Activated naive CD4-positive, alpha-beta T cell (primary cell): ENCODE data around the gene ALPI.
"Not testable (repeated sequence)": the region's sequence is repeated elsewhere in the genome, so short reads cannot be mapped to it uniquely, and the experiment has no call there.

ENCODE experiments used
- DNase-seq, 4 experiments: peaks; one replicate each; lab custom pipeline; 2025; lab: John Stamatoyannopoulos, UW

The ALPI gene

DNA sequence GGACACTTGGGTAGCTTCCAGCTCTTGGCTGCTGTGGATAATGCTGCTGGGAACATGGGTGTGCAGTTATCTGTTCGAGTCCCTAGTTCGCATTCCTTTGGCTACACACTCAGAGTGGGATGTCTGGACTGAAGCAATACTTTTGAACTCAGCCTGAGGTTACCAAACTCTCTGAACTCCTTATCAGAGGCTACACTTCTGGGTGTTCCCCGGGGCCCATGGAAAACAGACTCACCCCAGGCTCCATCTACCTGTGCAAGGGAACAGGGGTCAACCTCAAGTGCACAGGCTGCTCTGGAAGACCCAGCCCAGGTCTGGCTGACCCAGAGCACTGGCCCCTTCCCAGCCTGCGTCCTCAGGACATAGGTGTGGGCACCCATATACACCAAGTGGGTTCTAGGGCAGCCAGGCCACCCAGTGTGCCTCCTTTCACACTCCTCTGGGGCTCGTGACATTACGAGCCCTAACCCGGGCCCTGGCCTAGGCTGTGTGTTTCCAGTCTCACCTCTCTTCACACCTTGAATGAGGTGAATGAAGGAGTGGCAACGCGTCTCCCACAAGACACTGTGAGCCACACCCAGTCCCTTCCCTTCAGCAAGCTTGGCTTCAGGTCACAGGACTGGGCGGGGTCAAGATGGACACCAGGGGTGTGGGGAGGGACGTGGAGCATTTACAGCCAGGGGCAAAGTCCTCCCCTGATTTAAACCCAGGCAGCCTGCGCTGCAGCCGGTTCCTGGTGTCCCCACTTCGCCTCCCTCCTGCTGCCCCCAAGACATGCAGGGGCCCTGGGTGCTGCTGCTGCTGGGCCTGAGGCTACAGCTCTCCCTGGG is at the start of gene ALPI:
ALPI (plus strand) TSS at position 728 of the 830 bp plus-strand sequence; CDS start at position 775, 47 bp downstream.
- no peak for DNase-seq

DNA sequence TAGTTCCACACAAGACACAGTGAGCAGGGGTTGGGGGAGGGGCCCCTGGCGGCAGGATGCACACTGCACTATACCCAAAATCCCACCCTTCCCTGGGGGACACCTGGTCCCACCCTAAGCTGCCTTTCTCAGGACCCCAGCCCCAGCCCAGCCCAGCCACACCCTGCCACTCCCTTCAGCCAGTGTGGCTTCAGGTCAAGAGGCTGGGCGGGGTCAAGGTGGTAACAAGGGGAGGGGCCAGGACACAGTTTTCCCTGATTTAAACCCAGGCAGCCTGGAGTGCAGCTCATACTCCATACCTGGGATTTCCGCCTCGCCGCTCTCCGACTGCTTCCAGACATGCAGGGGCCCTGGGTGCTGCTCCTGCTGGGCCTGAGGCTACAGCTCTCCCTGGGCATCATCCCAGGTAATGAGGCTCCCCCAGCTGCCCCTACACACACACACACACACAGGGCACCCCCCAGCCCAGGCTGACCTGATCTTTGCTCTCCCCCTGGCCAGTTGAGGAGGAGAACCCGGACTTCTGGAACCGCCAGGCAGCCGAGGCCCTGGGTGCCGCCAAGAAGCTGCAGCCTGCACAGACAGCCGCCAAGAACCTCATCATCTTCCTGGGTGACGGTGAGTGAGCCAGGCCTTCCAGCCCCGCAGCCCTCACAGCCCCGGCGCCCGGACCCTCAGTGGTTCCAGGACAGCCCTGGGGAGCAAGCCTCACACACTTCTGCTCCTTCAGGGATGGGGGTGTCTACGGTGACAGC is 49.2 kb upstream of the ALPI start, which contains the start of gene ALPG:
ALPG (plus strand) TSS at position 289 of the 755 bp plus-strand sequence; CDS start at position 340, 51 bp downstream.
- no peak for DNase-seq

DNA sequence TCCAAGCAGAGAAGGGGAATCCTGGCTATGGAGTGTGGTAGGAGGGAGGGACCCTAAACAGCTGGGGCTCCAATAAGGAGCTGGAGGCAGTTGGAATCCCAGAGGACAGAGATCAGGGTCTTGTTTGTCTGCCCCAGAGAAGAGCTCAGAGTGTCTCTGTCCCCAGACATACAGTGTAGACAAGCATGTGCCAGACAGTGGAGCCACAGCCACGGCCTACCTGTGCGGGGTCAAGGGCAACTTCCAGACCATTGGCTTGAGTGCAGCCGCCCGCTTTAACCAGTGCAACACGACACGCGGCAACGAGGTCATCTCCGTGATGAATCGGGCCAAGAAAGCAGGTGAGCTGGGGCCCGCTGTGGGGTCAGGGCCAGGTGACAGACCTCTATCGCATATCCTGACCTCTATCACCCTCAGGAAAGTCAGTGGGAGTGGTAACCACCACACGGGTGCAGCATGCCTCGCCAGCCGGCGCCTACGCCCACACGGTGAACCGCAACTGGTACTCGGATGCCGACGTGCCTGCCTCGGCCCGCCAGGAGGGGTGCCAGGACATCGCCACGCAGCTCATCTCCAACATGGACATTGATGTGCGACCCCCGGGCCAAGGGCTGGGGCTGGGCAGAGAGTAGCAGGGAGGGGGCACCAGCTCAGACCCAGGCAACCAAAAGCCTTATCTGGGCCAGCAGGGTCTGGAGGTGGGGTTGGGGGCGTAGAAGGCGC is 48.4 kb upstream of the ALPI start:
- not testable (repeated sequence) for DNase-seq

- not testable (repeated sequence) for DNase-seq
Observed at GRCh38 chr2:232408269-232408668, 47.7 kb upstream of the ALPI start.

- DNase-seq = not testable (repeated sequence)
Observed at GRCh38 chr2:232409617-232410016, 46.3 kb upstream of the ALPI start.

DNA sequence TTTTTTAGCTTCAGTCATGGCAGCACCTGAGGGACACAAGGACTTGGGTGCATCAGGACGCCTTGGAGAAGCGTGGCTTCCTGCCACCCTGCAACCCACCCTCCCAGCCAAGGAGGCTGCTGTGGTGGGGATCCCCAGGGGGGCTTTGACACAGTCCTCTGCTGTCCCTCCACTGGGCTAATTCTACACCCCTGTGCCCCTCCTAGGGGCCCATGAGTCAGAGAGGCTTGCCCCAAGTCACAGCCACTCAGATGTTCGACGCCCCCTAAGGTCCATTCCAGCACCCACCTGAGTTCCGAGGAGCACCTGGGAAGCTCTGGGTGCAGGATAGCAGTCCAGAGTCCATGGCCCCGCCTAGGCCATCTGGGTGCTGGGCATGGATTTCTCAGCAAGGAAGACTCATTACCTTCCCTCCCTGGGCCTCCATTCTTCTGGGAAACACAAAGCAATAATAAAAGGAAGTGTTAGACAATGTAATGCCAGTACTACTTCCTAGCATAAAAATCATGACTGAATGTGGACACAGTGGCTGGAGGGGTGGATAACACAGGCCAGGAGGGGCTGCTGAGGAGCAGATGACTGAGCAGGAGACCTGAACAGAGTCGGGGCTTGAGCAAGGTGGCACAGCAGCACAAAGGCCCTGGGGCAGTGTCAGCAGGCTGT is 45.6 kb upstream of the ALPI start:
- no peak for DNase-seq

DNA sequence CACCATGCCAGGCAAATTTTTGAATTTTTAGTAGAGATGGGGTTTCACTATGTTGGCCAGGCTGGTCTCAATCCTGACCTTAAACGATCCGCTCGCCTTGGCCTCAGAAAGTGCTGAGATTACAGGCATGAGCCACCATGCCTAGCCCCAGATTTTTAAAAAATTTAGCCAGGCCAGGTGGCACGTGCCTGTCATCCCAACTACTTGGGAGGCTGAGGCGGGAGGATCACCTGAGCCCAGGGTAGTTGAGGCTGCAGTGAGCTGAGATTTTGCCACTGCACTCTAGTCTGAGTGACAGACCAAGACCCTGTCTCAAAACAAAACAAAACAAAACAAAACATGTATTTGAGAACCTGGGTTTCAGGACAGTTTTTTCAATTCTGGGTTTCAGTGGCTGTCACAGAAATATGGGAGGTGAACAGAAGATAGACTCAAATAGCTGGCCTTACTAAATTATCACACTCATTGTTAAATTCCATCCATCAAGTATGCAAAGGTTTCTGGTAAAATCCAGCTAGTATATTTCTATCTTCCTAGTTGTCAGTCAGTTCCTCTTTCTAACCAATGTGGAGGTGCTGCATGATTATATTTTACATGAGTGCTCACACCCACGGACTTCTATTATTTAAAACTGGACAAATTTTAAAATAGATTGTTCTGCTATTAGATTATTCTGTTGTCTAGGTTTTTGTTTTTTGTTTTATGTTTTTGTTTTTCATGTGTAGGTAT is 43.9 kb upstream of the ALPI start:
- no peak for DNase-seq

DNA sequence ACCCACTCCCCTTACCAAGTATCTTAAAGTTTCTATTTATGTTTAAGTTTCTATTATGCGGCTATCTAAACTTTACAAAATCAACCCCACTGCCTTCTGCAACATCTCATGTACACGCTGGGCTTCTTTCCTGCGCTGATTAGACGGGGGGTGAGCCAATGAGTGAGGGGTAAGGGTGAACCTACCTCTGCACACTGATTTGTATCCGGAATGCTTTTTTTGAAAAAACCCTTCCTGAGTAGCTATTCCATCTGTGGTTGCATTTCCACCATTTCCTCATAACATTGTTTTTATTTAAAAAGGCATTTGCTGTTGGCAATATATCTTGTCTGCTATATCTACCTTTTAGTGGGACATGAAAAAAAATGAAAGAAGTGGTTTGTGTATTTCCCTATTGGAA is 43.0 kb upstream of the ALPI start:
- no peak for DNase-seq

DNA sequence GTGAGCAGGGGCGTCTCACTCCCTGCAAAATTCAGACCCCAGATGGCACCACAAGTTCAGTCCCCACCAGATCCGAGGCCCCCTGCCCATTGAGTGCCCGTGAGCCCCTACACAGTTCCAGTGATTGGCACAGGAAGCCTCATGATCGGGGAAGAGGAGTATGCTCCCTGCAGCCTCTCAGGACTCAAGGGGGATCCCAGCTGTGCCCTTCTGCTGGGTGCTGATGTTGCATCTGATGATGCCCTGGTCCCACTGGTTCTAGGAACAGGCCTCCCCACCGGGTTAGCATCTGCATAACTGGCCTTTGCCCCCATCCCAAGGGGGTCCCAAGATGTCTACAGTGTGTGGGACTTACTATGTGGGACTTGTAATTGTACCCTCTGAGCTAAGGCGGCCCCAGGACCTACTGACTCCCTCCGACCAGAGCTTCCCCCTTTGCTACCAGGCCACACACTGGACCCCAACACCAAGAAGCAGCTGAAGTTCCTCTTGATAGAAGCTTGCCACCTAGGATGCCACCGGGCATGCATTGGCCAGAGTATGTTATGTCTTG is 40.7 kb upstream of the ALPI start:
- DNase-seq = no peak

DNA sequence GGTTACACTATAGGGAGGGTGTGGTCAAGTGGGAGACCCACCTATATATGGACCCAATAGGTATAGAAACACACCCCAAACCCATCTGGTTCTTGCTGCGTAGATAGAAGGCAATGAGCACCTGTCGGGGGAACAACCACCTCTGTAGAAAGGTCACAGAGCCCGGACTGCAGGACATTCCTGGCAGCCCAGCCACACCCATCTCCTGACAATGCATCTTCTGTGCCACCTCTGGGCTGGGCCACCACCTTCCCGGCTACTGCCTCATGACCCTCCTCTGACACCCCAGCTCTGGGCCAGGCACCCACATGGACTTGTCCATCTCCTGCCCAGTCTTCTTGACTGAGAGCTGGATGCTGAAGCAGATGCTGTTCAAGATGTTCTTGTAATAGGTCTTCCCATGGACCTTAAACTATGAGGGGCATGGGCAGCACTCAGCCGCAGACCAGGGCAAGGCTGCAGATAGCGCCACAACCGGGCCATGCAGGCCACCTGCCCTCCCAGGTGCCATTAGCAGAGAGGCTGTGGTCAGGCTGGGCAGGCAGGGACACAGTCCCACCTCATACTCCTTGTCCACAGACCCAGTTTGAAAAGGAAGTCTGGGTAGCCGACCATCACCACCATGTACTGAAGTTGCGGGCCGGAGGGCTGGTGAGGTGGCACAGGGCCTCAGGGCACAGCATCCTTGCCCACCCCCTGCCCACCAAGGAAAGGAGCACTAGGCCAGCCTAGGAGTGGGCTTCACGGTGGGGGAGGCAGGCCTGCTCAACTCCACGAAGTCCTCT is 40.0 kb upstream of the ALPI start:
- no peak for DNase-seq

DNA sequence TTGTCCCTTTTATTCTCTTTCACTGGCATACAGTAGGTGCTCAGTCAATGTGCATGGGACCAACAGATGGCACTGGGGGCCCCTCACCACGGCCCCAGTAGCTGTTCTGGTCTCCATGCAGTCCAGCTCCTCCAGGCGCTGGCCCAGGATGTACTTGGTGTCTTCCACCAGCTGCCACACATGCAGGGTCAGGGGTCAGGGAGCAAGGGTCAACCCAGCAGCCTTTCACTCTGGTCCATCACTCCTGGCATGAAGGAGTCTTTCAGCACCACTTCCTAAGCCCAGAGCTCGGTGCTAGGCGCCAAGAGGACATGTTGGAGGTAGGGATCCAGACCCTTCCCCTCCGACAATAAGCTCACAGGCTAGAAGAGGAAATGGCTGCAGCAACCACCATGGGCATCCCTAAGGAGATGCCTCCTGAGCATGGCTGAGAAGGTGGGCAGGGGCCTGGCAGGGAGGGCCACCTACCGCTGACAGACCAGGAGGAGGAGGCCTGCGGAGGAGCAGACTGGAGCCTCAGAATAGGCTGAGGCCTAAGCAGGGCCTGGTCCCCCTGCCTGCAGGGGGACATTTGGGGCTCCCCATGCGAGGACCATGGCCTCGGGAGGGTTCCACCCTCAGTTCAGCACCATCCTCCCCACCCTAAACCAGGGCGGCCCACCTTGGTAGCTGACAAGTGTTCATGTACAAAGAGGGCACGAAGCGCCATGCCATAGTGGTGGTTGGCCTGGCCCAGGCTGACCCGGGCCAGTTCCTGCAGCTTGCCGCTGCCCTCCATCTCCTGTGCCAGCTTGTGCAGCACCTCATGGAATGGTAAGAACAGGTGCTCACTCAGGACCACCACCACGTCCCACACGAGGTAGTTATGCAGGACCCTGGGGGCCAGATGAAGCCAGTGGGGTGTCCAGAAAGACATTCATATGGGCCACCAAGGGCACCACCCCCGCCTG is 39.2 kb upstream of the ALPI start:
- DNase-seq = no peak

GRCh38 chr2:232417489-232417888 is 38.5 kb upstream of the ALPI start:
- no peak for DNase-seq

GRCh38 chr2:232418056-232418455 is 37.9 kb upstream of the ALPI start:
- no peak for DNase-seq

GRCh38 chr2:232418466-232419244 is 37.3 kb upstream of the ALPI start:
- DNase-seq = no peak

DNA sequence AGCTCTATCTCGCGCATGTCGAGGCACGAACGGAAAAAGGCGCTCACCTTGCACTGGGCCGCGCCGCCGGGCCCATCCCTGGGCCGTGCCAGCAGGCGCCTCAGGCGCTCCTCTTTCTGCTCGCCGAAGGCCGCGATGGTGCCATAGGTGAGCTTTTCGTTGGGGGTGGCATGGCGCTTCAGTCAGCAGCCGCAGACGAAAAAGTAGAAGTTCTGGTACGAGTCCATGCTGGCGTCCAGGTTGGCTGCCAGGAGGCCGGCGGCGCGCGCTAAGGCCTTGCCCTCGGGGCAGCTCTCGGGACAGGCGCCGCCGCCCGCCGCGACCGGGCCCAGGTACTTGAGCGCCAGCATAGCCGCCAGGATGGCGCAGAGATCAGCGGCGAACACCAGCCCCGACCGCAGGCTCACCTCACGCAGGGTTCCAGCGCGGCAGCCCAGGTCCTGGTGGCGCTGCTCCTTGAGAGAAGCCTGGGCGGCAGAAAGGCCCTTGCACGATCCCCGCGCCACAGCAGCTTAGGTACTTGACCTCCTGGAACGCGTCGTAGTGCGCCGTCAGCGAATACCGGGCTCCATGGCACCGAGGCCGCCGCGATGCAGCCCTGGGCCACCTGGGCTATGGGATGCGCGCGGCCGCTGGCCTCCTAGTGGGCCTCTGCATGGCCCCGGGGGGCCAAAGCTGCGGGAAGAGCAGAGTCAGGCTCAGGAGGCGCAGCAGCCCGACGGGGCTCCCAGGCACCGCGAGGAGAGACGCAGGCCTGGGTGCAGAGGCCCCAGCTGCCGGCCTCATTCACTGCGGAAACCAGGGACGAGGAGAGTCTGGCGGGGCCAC is 36.5 kb upstream of the ALPI start:
- no peak for DNase-seq

DNA sequence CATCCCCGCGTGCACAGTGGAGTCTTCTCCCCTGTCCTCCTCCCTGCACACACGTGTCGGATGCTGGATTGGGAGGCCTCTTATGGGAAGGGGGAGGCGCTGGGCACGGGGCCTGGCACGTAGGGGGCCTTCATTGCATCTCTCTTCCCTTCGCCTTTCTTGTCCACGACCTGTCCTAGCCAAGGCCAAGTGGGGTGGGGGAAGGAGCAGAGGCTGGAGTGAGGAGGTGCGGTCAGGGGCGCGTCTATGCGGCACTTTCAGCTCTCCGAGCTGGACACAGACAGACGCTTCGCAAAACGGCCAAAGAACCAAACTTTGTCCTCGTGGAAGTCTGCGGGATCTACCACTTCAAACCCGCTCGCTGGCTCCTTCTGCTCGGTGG is 35.9 kb upstream of the ALPI start:
- no peak for DNase-seq

DNA sequence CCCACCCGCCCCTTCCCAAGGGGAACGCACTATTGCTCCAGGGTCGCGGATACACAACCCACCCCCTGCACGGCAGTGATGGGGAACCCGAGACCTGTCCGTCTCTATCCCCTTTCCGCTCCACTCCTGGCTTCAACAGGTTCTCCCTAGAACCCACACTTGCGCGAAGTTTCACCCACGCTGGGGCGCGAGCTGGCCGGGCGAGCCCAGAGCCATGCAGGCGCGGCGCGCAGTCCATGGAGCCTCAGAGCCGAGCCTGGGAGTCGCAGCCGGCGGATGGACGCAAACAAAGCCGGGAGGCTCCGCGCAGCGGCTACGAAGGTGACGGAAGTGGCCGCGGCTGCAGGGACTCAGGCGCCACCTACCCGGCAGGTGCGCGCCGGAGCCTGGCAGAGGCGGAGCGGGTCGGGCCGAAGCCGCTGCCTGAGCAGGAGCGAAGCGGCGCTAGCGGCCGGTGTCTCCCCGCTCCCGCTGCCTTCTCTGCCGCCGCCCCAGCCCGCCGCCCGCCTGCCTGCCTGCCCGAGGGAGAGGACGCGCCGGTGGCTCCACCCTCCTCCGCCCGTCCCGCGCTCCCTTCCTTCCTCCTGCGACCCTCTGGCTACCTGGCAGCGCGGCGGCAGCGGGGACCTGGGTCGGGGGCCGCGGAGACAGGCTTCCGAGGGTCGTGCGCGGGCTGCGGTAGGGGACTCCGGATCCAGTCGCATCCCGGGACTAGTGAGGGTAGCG is 35.3 kb upstream of the ALPI start:
- no peak for DNase-seq
